Neural progenitor cell (in vitro differentiated cells): ENCODE results near the gene LRP1. TPM values are rescaled to one million over a fixed set of nuclear protein-coding genes. Genes with fewer than 3 reads are reported as not detected.
A peak's percentile ranks its signal among the peaks of the same experiment; 100 is the strongest.

Source experiments
- DNase-seq: peaks from one replicate; pipeline ENCODE4 v3.0.0-alpha.2; 2016; ENCODE audit warnings: low spot score
- H2AFZ ChIP-seq: fragments of 200-600 bp; sonication (generic); replicated peaks from 2 replicates; pipeline ENCODE4 v1.6.1; 2016; ENCODE audit warnings: antibody characterized with exemption
- H3F3A ChIP-seq: fragments of 200-600 bp; sonication (generic); 2 replicates; pipeline ENCODE4 v1.6.1; 2016; ENCODE audit warnings: antibody characterized with exemption, low read depth
- H3K27ac ChIP-seq: fragments of 200-600 bp; sonication (generic); 2 replicates; pipeline ENCODE4 v1.5.1; 2016; ENCODE audit warnings: mild to moderate bottlenecking
- H3K27me3 ChIP-seq: fragments of 200-600 bp; sonication (generic); 2 replicates; pipeline ENCODE4 v1.6.1; 2016; ENCODE audit warnings: mild to moderate bottlenecking, moderate library complexity
- H3K36me3 ChIP-seq: fragments of 200-600 bp; sonication (generic); 2 replicates; pipeline ENCODE4 v1.5.1; 2016
- H3K4me1 ChIP-seq: fragments of 200-600 bp; sonication (generic); 2 replicates; pipeline ENCODE4 v1.6.1; 2016; ENCODE audit warnings: mixed run types
- H3K4me2 ChIP-seq: fragments of 200-600 bp; sonication (generic); 2 replicates; pipeline ENCODE4 v1.6.1; 2016
- H3K4me3 ChIP-seq: fragments of 200-600 bp; sonication (generic); 2 replicates; pipeline ENCODE4 v1.5.1; 2016
- H3K79me2 ChIP-seq: fragments of 200-600 bp; sonication (generic); 2 replicates; pipeline ENCODE4 v1.6.1; 2016; ENCODE audit warnings: low read depth
- H3K9ac ChIP-seq: fragments of 200-600 bp; sonication (generic); 2 replicates; pipeline ENCODE4 v1.6.1; 2016
- H3K9me3 ChIP-seq: fragments of 200-600 bp; sonication (generic); 2 replicates; pipeline ENCODE4 v1.5.1; 2016; ENCODE audit warnings: low read depth
- H4K20me1 ChIP-seq: fragments of 200-600 bp; sonication (generic); 2 replicates; pipeline ENCODE4 v1.6.1; 2016; ENCODE audit warnings: low read depth
- H3K27ac Mint-ChIP-seq: 3 replicates; pipeline ENCODE4 v1.8.0; 2021; ENCODE audit warnings: mixed read lengths
- H3K27me3 Mint-ChIP-seq: 2 replicates; pipeline ENCODE4 v1.8.0; 2022; ENCODE audit warnings: low read depth, mild to moderate bottlenecking, inconsistent platforms, moderate library complexity, mixed read lengths; ENCODE audit not compliant: insufficient read depth
- H3K36me3 Mint-ChIP-seq: 3 replicates; pipeline ENCODE4 v1.8.0; 2021; ENCODE audit warnings: mixed read lengths
- H3K4me1 Mint-ChIP-seq: 3 replicates; pipeline ENCODE4 v1.8.0; 2021; ENCODE audit warnings: mixed read lengths
- H3K4me3 Mint-ChIP-seq: 3 replicates; pipeline ENCODE4 v1.8.0; 2021; ENCODE audit warnings: mild to moderate bottlenecking, moderate library complexity, mixed read lengths
- H3K9me3 Mint-ChIP-seq: 3 replicates; pipeline ENCODE4 v1.8.0; 2020; ENCODE audit warnings: mixed read lengths
- CTCF ChIP-seq: fragments of 200-600 bp; sonication (generic); IDR thresholded peaks from 2 replicates; pipeline ENCODE4 v1.5.1; 2017; ENCODE audit warnings: antibody characterized with exemption, mild to moderate bottlenecking
- EZH2 ChIP-seq: fragments of 200-600 bp; sonication (generic); IDR thresholded peaks from 2 replicates; pipeline ENCODE4 v1.6.1; 2017; ENCODE audit warnings: antibody characterized with exemption, mild to moderate bottlenecking, moderate library complexity
- EZH2phosphoT487 ChIP-seq: fragments of 200-600 bp; sonication (generic); IDR thresholded peaks from 2 replicates; pipeline ENCODE4 v1.6.1; 2017; ENCODE audit warnings: antibody characterized with exemption
- total RNA-seq: library from RNA; depleted of rRNA; stranded (reverse); fragments of >200 nt; gene quantifications from 2 replicates; pipeline ENCODE4 v1.2.3, GENCODE V29; 2015; ENCODE audit warnings: low replicate concordance

The LRP1 gene
- total RNA-seq, 1 donor from 2014 or later = 13.9 TPM

- Mint-ChIP-seq H3K4me1 (peaks cover 46% of the 10 kb centered on the region), H3K4me3 (peak overlapping the region; percentile 87), H3K9me3 (no peaks in the 10 kb centered on the region), H3K27me3 (peaks cover 63% of the 10 kb centered on the region), H3K27ac (no peak overlapping the region), H3K36me3 (no peaks in the 10 kb centered on the region)
- H3K4me3 ChIP-seq = peak overlapping the region; percentile 60
- no peak overlapping the region for H3K27ac ChIP-seq
- H3K27me3 ChIP-seq = peaks cover 71% of the 10 kb centered on the region
- H3K9me3 ChIP-seq = no peaks in the 10 kb centered on the region
- no peaks in the 10 kb centered on the region for H3K36me3 ChIP-seq
- H3K4me1 ChIP-seq = peaks cover 40% of the 10 kb centered on the region
- no peak overlapping the region for H3K9ac ChIP-seq
- no peaks in the 10 kb centered on the region for H3K79me2 ChIP-seq
- peaks cover 72% of the 10 kb centered on the region for H3F3A ChIP-seq
- DNase-seq = no peak
- H2AFZ ChIP-seq = no peak overlapping the region
- H4K20me1 ChIP-seq = peaks cover 31% of the 10 kb centered on the region
- H3K4me2 ChIP-seq = peak overlapping the region; percentile 91
- TF ChIP-seq EZH2 (no peak), CTCF (no peak), EZH2phosphoT487 (no peak)
Measured at GRCh38 chr12:57242329-57242690, 114.0 kb downstream of the LRP1 start.

- Mint-ChIP-seq H3K27me3 (peaks cover 58% of the 10 kb centered on the region), H3K27ac (no peak overlapping the region), H3K36me3 (no peaks in the 10 kb centered on the region), H3K4me1 (peaks cover 42% of the 10 kb centered on the region), H3K9me3 (peaks cover under 1% of the 10 kb centered on the region), H3K4me3 (peak overlapping the region; percentile 87)
- Histone ChIP-seq H3K79me2 (no peaks in the 10 kb centered on the region), H3K4me2 (peak overlapping the region; percentile 91), H3K27me3 (peaks cover 65% of the 10 kb centered on the region), H2AFZ (peak overlapping the region; percentile 58), H3F3A (peaks cover 67% of the 10 kb centered on the region), H3K36me3 (no peaks in the 10 kb centered on the region), H3K9ac (no peak overlapping the region), H3K4me3 (peak overlapping the region; percentile 60), H3K27ac (no peak overlapping the region), H3K4me1 (peaks cover 37% of the 10 kb centered on the region), H3K9me3 (no peaks in the 10 kb centered on the region), H4K20me1 (peaks cover 26% of the 10 kb centered on the region)
- peak; percentile 93 for DNase-seq
- no peak for TF ChIP-seq EZH2phosphoT487
- no peak for TF ChIP-seq EZH2
- TF ChIP-seq CTCF = peak; percentile 85
Measured at GRCh38 chr12:57242691-57243454, 114.6 kb downstream of the LRP1 start.

GRCh38 chr12:57243521-57244311, 115.4 kb downstream of the LRP1 start:
- no peaks in the 10 kb centered on the region for H3K36me3 ChIP-seq
- H2AFZ ChIP-seq = peak overlapping the region; percentile 58
- peaks cover 58% of the 10 kb centered on the region for H3F3A ChIP-seq
- peak; percentile 95 for DNase-seq
- H3K4me3 ChIP-seq = peak overlapping the region; percentile 60
- peaks cover 2% of the 10 kb centered on the region for H3K9me3 Mint-ChIP-seq
- H3K4me2 ChIP-seq = peak overlapping the region; percentile 91
- no peaks in the 10 kb centered on the region for H3K36me3 Mint-ChIP-seq
- H3K9ac ChIP-seq = no peak overlapping the region
- peaks cover 57% of the 10 kb centered on the region for H3K27me3 ChIP-seq
- peaks cover 25% of the 10 kb centered on the region for H4K20me1 ChIP-seq
- H3K9me3 ChIP-seq = no peaks in the 10 kb centered on the region
- H3K4me1 Mint-ChIP-seq = peaks cover 40% of the 10 kb centered on the region
- H3K27ac ChIP-seq = no peak overlapping the region
- peak overlapping the region; percentile 76 for H3K27ac Mint-ChIP-seq
- H3K4me1 ChIP-seq = peaks cover 28% of the 10 kb centered on the region
- peaks cover 53% of the 10 kb centered on the region for H3K27me3 Mint-ChIP-seq
- no peak for TF ChIP-seq EZH2
- peak; percentile 85 for TF ChIP-seq CTCF
- TF ChIP-seq EZH2phosphoT487 = no peak
- peak overlapping the region; percentile 87 for H3K4me3 Mint-ChIP-seq
- H3K79me2 ChIP-seq = no peaks in the 10 kb centered on the region
